Measurements from ENCODE around the gene LYZ.

Gene LYZ

DNA sequence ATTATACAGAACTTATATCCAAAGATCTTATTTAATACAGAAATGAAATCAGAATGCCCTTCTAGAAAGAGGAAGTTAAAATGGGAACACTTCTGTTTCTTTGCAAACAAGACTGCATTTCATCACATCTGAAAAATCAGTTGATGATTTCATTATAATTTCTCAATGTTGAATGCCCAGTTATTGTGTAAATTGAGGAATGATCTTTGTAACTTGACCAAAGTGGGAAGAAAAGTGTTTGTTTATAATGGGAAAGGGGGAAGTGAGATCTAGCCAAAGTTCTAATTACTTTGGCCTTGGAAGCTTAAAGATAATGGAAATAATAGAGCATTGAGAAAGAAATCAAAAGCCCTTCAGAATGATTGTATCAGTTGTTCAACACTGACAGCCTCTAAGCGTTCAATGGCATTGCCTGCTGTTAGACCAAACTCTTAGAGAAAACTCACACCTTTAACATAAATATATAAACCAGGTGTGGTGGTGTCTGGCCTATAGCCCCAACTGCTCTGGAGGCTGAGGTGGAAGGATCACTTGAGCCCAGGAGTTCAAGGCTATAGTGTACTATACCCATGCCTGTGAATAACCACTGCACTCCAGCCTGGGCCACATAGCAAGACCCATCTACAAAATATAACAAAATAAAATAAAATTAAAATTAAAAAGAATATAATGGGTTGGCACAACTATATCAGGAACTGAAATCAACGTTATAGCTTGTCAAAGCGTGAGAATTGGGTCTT lies 9.9 kb upstream of the LYZ start:
- no peak for FAIRE-seq

DNA sequence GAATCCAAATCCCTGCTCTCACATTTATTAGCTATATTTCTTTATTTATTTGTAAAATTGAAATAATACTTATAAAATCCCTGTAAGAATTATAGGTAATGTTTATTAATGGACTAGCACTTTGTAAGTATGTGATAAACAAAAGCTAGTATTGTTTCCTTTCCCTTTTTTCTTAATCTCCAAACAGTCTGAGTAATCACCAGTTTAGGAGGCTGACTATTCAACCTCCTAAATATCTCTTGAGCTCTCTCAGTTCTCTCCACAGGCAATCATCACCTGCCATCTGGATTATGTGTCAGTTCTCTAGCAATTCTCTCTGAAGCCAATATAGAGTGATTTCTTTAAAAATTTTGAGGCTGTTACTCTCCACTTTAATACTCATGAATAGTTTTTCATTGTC lies 9.2 kb upstream of the LYZ start:
- FAIRE-seq, result no peak
- DNase-seq (ENCODE audit: low spot score), result no peak

More for the DNA sequence above, 9.9 kb upstream of the LYZ start:
- DNase-seq (ENCODE audit: low spot score), result no peak

DNA sequence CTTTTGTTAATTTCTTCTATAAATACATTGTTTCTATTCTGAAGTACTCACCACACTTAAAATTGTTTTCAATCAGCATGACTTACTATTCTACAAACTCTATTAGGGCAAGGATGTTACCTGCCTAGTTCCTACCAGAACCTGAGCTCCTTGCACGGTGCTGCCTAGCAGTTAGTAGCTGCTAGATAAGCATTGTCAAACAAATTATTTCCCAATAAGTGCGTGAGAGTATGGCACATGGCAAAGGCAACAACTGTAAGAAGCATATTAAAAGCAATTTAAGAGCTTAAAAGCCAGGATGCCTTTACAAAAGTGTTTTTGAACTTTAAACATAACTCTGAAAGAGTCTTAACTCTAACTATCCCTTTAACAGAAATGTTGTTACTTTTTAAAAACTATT lies 8.2 kb upstream of the LYZ start:
- no peak for DNase-seq (ENCODE audit: low spot score)
- no peak for FAIRE-seq

DNA sequence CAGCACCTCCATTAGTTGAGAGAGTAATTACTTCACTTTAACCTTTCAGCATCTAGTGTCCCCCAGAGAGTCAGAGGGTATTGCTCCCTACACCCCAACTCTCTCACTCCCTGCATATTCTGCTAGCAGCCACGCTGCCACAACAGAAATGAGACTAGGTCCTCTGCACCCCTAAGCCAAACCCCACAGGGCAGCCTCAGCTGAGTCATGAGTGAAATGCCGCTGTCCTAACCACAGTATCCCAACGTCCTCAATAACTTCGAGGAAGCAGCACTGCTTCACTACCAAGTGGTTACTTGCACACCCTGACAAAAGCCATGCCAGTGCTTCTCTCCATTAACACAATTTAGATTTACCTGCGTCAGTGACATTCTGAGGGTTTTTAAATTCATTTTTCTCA lies 6.9 kb upstream of the LYZ start:
- FAIRE-seq (no peak), DNase-seq (ENCODE audit: low spot score) (no peak)

DNA sequence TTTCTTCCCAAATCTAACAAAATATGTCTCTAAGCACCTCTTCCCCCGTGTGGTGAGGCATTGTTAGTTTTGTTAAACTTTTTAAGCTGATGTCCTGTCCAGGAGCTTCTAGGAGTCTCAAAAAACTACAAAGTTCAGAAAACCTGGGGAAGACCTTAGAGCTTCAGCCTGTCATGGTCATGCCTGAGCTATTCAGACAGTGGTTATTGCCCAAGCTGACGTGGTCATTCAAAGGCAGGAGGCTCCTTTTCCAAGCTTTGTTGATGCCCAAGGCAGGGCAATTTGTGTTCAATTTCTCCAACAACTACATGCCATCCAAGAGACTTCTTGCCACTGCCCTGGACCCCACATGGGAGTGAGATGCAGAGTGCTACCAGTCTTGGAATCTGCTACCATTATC lies 5.8 kb upstream of the LYZ start:
- FAIRE-seq, result no peak
- no peak for DNase-seq (ENCODE audit: low spot score)

DNA sequence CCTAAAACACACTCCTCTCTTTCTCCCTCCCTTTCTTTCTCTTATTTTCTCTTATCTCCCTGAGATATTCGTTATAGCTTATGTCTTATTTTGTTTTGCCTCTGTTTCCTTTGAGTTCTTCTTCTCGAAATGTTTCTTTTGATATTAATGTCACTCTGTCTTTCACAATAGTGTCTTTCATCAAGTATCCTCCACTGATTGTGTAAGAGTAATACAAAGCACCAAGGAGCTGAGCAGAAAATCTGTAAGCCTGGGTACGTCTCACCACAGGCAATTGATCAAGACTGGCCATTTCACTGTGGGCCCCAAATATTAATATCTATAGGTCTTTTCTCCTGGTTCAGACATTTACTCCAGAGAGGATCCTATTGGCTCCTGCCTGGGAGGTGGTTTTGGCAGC lies 4.8 kb upstream of the LYZ start:
- DNase-seq (ENCODE audit: low spot score) (no peak), FAIRE-seq (no peak)

DNA sequence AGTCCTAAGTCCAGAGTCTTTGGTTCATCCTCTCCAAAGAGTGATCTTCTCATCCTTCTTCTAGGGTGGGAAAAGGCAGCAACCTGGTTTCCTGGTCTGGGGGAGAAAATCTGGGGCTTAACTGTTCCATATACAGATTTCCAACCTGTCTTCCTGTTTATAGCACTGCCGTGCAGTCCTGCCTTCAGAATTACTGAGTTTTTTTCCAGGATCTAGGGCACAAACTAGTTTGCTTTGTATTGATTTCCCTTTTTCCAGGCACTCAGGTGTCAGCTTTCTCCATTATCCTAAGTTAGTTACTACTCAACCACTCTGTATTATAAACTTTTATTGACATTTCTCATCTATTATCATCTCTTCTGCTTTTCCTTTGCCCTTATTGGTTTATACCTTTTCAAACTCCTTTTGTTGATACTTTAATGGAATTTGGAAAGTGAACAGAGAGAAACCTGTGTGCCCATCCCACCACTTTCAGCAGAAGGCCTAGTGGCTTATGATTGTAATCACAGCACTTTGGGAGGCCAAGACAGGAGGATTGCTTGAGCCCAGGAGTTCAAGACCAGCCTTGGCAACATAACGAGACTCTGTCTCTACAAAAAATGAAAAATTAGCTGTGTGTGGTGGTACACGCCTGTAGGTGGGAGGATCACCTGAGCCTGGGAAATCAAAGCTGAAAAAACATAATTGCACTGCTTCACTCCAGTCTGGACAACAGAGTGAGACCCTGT lies 4.1 kb upstream of the LYZ start:
- DNase-seq (ENCODE audit: low spot score), result no peak
- no peak for FAIRE-seq

DNA sequence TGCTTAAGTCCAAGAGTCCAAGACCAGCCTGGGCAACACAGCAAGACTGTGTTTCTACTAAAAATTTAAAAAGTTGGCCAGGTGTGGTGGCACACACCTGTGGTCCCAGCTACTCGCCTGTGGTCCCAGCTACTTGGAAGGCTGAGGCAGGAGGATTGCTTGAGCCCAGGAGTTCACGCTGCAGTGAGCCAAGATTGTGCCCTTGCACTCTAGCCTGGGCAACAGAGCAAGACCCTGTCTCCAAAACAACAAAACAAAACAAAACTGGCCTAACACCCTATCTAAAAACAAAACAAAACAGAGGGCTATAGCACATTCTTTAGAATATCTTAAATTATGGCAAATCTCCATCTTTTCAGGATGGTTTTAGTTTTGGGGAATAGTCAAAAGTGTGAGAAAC lies 3.1 kb upstream of the LYZ start:
- DNase-seq (ENCODE audit: low spot score) (no peak), FAIRE-seq (no peak)

DNA sequence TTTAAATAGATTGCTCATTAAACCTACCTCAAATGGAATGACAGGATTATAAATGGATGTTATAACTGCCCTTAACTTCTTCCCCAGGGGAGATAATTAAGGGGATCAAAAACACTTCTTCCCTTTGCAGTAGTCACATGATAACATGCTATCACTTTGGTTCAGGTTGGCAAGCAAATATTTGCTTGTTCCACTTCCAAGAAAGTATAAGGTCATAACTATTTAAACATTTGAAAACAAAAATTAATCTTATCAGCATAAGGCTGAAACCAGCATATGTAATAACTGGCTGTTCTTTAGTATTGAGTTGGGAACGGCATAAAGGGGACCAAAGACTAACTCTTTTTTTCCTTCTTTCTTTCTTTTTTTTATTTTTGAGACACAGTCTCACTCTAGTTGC lies 2.4 kb upstream of the LYZ start:
- FAIRE-seq (no peak), DNase-seq (ENCODE audit: low spot score) (no peak)

DNA sequence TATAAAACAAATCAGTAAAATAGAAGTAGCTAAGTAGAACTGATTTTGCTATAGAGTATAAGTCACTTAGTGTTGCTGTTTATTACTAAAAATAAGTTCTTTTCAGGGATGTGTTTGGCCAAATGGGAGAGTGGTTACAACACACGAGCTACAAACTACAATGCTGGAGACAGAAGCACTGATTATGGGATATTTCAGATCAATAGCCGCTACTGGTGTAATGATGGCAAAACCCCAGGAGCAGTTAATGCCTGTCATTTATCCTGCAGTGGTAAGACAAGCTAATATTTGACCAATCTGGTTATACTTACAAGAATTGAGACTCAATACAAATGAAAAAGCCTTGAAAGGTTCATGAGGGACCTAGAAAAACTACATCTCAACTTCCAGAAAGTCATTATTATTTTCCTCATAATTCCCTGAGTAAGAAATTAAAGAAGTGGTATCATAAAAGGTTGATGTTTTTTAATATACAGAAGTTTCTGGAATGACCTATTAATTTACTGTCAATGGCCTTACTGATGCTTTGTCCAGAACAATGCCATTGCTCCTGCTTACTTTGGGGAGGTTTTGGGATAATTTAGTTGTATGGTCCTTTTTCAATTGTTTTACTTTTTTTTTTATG lies 1.9 kb downstream of the LYZ start:
- DNase-seq (ENCODE audit: low spot score) (no peak), FAIRE-seq (no peak)

DNA sequence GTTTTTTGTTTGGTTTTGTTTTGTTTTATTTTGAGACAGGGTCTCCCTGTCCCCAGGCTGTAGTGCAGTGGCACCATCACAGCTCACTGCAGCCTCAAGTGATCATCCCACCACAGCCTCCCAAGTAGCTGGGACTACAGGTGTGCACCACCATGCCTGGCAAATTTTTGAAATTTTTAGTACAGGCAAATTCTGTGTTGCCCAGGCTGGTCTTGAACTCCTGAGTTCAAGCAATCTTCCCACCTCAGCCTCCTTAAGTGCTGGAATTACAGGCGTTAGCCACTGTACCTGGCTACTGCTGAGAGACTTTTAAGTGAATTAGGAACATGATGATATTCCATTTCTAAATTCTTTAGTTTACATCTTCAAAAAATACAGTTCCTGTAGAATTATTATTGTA lies 2.6 kb downstream of the LYZ start:
- DNase-seq (ENCODE audit: low spot score) (no peak), FAIRE-seq (no peak)

DNA sequence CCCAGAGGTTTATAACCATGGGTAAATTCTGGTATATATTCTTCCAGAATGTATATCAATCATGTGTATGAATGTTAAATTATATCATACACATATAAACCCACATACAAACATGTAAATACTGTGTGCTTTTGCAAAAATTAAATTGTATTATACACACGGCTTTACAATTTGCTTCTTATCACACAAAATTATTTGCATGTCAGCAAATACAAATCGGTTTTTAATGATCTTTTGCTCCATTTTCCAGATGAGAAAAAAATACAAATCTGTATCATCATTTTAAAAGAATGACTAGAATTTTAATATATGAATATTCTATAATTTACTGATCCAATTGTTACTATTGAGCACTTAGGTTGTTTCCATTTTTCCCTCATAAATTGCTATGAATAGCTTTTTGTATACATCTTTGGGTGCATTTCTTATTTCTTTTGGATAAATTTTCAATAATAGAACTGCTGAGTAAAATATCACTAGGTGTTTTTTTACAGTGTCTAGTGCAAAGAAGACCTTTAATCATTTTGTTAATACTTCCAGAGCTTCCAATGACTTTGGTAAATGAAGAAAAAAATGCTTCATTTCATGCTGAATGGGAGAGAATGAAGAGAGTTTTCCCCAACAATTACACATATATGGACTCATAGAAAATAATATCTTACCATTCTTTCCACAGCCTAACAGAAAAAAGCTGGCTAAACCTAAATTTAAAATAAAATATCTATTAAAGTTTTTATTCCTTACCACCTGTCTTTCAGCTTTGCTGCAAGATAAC lies 3.5 kb downstream of the LYZ start:
- FAIRE-seq, result no peak
- DNase-seq (ENCODE audit: low spot score), result no peak

DNA sequence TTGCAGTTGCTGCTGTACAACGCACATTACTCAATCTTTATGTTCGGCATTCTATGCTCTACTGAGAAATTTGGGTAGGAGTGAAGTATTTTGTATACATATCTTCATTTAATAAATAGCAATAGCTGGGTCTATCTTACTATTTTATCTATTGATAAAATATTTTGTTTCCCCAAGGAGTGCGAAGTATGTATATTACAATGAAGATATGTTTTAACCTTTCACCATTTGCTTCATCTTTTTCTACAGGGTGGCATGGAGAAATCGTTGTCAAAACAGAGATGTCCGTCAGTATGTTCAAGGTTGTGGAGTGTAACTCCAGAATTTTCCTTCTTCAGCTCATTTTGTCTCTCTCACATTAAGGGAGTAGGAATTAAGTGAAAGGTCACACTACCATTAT lies 4.7 kb downstream of the LYZ start:
- DNase-seq (ENCODE audit: low spot score), result no peak
- no peak for FAIRE-seq

DNA sequence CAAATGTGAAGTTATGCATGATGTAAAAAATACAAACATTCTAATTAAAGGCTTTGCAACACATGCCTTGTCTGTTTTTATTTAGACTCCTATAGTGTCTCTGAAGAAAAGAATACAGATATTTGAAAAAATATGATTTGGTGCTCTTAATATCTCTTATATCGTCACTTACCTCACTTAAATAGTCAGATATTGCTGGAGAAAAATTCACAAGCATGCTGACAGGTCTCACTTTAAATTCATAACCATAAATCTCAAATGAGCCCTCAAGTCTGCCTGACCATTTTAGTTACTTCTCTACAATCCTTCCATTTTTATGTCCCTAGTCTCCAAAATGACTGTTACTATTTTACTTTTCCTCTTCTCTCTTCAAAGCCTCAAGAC lies 6.0 kb downstream of the LYZ start:
- no peak for FAIRE-seq
- DNase-seq (ENCODE audit: low spot score), result no peak

DNA sequence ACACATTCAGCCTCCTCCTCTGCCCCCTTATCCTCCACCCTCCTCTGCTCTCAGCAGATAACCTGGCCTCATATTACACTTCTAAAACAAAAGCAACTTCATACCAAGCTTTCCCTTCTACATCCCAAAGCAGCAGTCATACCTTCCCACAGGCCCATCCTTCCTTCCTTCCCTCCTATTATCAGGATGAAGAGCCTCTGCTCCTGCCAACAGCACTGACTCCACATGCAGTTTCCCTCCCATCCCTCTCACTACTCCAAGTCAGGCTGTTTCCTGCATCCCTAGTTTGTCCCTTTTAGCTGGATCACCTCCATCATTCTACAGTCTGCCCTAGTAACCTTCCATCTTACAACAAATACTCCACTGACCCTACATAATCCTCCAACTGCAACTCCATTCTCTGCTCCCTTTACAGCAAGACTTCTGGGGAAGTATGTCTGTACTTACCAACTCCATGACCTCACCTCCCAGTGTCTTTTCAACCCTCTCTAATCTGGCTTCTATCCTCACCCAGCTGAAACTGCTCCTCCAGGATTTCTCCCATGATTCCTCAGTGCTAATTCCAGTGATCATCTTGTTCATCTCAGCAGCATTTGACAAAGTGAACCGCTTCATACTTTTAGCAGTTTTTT lies 6.5 kb downstream of the LYZ start:
- DNase-seq (ENCODE audit: low spot score) (no peak), FAIRE-seq (no peak)

DNA sequence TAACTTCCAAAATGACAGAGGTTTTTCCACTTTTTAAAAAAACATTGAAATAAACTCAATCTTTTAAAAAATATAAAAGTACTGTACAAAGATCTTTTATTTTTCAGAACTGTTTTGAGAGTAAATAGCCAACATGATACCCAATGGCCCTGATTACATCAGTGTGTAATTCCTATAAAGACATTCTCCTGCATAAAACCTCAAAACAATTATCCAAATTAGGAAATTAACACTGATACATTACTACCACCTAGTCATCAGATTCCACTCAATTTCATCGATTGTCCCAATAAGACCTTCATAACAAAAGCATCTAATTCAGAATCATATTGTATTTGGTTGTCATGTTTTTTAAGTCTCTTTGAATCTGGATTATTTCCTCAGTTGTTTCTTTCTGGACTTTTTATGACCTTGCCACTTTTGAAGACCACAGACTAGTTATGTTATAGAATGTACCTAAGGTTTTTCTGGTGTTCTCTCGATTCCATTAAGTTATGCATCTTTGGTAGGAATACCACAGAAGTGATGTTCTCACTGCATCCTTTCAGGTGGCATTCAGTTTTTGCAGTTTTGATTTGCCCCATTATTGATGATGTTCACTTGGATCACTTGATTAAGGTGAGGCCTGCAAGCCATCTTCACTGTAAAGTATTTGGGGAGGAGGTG lies 7.3 kb downstream of the LYZ start:
- no peak for DNase-seq (ENCODE audit: low spot score)
- FAIRE-seq, result no peak

DNA sequence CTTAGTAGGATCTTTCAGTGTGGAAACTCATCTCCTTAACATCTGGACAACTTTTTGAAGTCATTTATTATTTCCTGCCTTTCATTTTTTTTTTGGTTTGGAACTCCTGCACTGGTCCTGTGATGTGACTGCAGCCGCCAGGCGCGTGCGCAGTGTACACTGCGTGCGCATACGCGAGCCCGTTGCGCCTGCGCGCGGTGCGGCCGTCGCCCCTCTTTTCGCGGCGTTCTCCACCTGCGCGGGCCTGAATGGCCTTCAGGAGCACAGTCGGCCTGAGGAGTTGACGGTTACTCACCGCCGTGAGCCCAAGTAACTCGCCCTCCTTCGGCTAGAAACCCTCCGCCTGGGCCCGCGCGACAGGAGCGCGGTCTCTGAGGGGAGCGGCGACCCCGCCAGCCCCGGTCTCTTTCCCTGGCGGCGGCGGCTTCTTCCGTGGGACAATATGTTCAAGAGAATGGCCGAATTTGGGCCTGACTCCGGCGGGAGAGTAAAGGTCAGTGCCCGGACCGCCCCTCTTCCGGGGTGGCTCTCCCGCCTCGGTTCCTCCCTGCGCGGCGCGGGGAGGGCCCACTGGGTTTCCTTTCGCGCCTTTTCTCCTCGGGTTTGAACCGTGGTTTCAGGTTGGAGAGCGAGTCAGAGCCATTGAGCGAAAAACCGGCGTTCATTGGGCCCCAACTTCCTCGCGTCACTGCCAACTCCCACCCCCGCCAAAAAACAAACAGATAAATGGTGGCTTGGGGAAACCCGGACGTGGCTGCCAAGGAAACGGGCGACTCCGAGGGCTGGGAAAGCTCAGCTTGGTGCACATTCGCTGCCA lies 11.6 kb downstream of the LYZ start, which contains the start of gene YEATS4:
Gene YEATS4 (plus strand): TSS at position 213 of the 817 bp plus-strand sequence. CDS start 230 bp downstream, at position 443.
- peak; percentile 73 for FAIRE-seq

DNA sequence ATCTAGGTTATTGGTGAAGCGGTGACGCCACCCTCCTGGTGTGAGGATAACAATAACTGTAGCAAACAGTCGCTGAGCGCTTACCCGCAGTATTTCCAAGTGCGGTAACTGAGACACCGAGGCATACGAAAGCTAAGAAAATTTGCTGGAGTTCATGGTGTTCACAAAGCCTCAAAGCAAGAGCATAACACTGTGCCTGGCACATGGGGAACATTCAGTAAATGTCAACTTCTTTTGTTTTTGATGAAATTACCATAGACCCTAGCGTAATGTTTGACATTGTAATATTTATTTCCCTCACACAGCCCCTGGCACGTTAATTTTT lies 12.1 kb downstream of the LYZ start:
- DNase-seq (ENCODE audit: low spot score) (no peak), FAIRE-seq (no peak)

More for the DNA sequence above, 11.6 kb downstream of the LYZ start, which contains the start of gene YEATS4:
- peak; percentile 86 for DNase-seq (ENCODE audit: low spot score)

DNA sequence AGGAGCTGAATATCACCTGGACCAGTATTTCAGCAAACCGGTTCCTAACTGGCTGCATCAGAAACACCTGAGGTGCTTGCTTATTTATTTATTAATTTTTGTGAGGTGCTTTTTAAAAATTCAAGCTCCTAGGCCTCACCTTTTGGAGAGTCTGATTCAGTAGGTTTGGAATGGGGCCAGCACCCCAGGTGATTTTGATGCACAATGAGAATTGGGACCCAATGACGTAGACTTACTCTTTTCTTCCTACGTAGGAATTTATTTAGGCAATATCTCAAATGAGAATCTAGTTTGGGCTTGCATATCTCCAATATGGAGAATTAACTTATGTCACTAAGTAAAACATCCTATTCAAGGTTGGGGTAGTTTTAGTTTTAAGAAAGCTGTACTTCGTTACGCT lies 18.6 kb downstream of the LYZ start:
- FAIRE-seq (no peak), DNase-seq (ENCODE audit: low spot score) (no peak)

DNA sequence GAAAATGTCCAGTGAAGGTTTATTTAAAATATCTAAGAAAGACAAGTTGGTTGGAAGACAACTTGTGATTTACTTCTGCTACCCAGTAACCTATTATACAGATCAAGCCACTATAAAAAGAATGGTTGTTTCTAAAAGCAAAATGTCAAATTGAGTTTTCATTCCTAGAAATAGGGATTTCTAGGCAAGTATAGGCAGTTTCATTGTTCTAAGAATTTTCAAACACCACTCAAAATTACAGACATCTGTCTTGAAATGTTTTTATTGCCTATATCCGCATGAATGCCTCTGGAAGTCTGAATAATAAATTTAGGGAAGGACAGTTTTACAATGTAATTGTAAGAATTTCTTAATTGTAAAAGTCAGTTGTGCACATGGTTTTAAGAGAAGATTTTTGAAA lies 20.0 kb downstream of the LYZ start:
- FAIRE-seq (no peak), DNase-seq (ENCODE audit: low spot score) (no peak)
